HCT116 (cell line): ENCODE results near the gene PDE10A.

Experiments used
- EZH2phosphoT487 ChIP-seq: fragments of 200-600 bp; IDR thresholded peaks from 2 replicates; pipeline ENCODE4 v1.6.1; 2018; ENCODE audit warnings: antibody characterized with exemption, borderline replicate concordance
- POLR2A ChIP-seq: IDR thresholded peaks from 2 replicates; pipeline ENCODE4 v1.7.0; 2011; ENCODE audit warnings: borderline replicate concordance; ENCODE audit not compliant: insufficient read depth, insufficient read length; ENCODE audit errors: extremely low read depth
- POLR2AphosphoS5 ChIP-seq: IDR thresholded peaks from 2 replicates; pipeline ENCODE4 v1.6.1; 2011; ENCODE audit warnings: mild to moderate bottlenecking, low read depth, low read length, moderate library complexity
- RAD21 ChIP-seq: IDR thresholded peaks from 2 replicates; pipeline ENCODE4 v1.6.1; 2012; ENCODE audit warnings: low read depth, mild to moderate bottlenecking
- TF ChIP-seq, protein P1 (sequence below), 3 experiments: fragments of 200-600 bp in 1 of 3; sonication (generic) in 1 of 3; IDR thresholded peaks in 2 of 3; conservative IDR thresholded peaks in 1 of 3; 2 replicates each; pipeline ENCODE4 v1.5.1; 2012 to 2017; ENCODE audit warnings: low read depth in 2 of 3, low read length in 2 of 3, antibody characterized with exemption in 1 of 3, borderline replicate concordance in 1 of 3, control low read depth in 1 of 3, mild to moderate bottlenecking in 1 of 3, mixed read lengths in 1 of 3, mixed run types in 1 of 3, moderate library complexity in 1 of 3; ENCODE audit not compliant: insufficient read depth in 1 of 3

DNA sequence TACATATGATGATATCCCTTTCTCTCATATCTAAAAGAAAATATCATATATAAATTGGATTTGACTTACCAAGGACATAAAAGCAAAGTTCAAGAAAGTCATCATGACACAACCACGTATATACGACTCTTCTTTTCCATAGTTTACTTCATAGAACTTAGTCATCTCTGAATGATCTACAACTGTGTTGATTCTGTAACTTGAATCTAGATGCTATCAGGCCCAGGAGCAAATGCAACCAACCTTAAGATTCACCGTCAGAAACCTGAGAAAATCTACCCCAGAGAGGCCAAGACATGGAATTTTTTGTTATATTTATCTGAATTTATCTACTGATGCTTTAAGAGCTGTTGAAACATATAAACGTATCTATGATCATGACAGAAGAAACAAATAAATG lies 165.6 kb downstream of the PDE10A start:
- no peak for TF ChIP-seq POLR2A
- no peak for TF ChIP-seq RAD21
- TF ChIP-seq, protein P1, sequence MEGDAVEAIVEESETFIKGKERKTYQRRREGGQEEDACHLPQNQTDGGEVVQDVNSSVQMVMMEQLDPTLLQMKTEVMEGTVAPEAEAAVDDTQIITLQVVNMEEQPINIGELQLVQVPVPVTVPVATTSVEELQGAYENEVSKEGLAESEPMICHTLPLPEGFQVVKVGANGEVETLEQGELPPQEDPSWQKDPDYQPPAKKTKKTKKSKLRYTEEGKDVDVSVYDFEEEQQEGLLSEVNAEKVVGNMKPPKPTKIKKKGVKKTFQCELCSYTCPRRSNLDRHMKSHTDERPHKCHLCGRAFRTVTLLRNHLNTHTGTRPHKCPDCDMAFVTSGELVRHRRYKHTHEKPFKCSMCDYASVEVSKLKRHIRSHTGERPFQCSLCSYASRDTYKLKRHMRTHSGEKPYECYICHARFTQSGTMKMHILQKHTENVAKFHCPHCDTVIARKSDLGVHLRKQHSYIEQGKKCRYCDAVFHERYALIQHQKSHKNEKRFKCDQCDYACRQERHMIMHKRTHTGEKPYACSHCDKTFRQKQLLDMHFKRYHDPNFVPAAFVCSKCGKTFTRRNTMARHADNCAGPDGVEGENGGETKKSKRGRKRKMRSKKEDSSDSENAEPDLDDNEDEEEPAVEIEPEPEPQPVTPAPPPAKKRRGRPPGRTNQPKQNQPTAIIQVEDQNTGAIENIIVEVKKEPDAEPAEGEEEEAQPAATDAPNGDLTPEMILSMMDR (IDR thresholded peaks at IDR 0.05 in 2 of 3, conservative IDR thresholded peaks at IDR 0.05 in 1 of 3; ENCODE audit: borderline replicate concordance in 1 of 3, insufficient read depth in 1 of 3, low read depth in 2 of 3, low read length in 2 of 3): no peak
- TF ChIP-seq POLR2AphosphoS5: no peak
- TF ChIP-seq EZH2phosphoT487: no peak
